ENCODE data around the gene METTL16. TPM values are rescaled to one million over a fixed set of nuclear protein-coding genes. Genes with fewer than 3 reads are reported as not detected.

Gene METTL16
- total RNA-seq, 4 donors from 2014 or later: 25.1 to 118 (median 49.3) TPM

DNA sequence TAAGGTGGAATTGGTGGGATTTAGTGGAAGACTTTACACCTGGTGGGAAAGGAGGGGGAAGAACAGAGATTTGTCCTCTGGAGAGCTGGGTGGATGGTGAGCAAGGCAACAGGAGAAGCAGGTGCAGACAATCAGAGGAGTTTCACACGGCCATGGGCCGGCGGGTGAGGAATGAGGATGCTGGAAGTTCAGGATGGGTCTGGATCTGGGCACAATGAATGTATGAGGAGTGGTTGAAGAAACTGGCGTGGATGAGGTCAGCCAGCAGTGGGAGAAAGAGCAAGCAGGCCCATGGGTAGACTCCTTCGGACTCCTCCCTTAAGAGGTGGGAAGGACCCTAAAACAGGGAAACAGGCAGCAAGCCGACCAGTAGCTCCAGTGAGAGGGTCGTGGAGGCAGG is 100.7 kb downstream of the METTL16 start:
- intact Hi-C loops (cut with DNase I; ENCODE audit: low total_unique reads): no loop called here
- Histone ChIP-seq H3K4me3 (no peak overlapping the region), H3K36me3 (no peaks in the 10 kb centered on the region), H3K9me3 (no peaks in the 10 kb centered on the region), H3K27me3 (no peaks in the 10 kb centered on the region), H3K4me1 (peaks cover 0 to 9% of the 10 kb centered on the region in 2 donors), H3K27ac (no peak overlapping the region)
- no peak for TF ChIP-seq POLR2A (IDR thresholded peaks at IDR 0.05)
- TF ChIP-seq, protein P1, sequence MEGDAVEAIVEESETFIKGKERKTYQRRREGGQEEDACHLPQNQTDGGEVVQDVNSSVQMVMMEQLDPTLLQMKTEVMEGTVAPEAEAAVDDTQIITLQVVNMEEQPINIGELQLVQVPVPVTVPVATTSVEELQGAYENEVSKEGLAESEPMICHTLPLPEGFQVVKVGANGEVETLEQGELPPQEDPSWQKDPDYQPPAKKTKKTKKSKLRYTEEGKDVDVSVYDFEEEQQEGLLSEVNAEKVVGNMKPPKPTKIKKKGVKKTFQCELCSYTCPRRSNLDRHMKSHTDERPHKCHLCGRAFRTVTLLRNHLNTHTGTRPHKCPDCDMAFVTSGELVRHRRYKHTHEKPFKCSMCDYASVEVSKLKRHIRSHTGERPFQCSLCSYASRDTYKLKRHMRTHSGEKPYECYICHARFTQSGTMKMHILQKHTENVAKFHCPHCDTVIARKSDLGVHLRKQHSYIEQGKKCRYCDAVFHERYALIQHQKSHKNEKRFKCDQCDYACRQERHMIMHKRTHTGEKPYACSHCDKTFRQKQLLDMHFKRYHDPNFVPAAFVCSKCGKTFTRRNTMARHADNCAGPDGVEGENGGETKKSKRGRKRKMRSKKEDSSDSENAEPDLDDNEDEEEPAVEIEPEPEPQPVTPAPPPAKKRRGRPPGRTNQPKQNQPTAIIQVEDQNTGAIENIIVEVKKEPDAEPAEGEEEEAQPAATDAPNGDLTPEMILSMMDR (IDR thresholded peaks at IDR 0.05): no peak
- no peak for DNase-seq

DNA sequence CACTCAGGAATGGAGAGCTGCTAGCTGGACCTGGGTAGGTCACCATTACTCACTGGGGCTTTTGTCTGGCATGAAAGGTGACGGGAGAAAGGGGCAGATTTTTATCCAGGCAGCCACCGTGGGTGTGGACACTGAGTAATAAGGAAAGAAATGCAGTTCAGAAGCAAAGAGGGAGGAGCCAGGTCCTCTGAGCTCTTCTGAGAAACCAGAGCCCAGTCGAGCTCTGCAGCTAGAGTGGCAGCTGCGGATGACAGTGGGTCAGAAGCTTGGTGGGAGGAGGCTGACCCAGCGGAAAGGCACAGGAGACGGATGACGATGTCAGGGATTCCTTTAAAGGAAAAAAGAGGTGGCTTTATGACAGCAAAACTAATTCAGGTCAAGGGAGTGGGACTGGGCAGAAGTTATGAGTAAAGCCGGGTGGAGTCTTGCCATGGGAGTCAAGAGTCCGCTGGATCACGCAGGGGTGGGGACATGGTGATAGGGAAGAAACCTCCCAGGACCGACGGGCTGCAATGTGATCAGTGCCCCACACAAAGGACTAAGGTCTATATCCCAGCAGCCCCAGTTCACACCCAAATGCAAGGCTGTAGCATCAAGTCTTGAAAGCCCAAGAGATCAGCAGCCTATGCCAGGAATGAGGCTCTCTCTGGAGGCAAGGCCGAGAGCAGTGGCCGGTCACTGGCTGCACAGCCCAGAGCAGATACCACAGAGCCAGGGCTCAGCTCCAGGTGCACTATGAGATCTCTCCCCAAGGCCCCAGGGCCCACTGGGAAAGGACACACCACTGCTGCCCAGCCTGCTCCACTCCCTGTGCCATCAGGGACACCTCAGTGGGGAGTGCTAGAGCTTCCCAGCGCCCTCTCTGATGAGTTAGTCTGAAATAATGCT is 104.5 kb downstream of the METTL16 start:
- DNase-seq: peak; percentile 75 to 78
- no peaks in the 10 kb centered on the region for H3K36me3 ChIP-seq
- peak in 1 of 2 donors; percentile 41 for TF ChIP-seq POLR2A (IDR thresholded peaks at IDR 0.05)
- TF ChIP-seq, protein P1 (IDR thresholded peaks at IDR 0.05): no peak
- H3K4me1 ChIP-seq: peaks cover 0 to 17% of the 10 kb centered on the region in 2 donors
- H3K4me3 ChIP-seq: no peak overlapping the region
- no peaks in the 10 kb centered on the region for H3K9me3 ChIP-seq
- peak overlapping the region; percentile 83 to 100 for H3K27ac ChIP-seq
- intact Hi-C loops (cut with DNase I; ENCODE audit: low total_unique reads): no loop called here
- no peaks in the 10 kb centered on the region for H3K27me3 ChIP-seq

DNA sequence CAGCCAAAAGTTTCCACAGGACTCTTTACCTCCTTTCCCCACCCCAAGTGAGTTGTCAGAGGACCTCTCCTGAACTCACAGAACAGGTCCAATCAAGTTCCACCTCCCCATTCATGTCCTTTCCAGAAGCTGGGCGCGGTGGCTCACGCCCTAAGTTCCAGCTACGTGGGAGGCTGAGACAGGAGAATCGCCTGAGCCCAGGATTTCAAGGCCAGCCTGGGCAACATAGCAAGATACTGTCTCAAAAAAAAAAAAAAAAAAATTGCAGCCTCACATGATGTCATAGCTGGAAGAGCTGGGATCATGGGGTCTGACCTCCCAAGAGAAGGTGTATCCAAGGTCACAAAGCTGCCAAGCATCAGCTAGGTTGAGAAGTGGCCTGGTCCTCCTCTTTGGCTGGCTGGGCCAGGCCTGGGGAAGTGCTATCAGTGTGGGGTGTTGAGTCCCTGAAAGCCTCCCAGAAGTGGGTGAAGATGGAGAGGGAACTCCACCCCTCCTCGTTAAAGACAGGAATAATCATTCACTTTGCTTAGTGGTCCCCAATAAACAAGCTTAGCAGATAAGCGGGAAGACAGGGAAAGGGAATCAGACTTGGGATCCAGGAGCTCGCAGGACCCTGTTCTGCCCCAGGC is 105.3 kb downstream of the METTL16 start:
- intact Hi-C loops (cut with DNase I; ENCODE audit: low total_unique reads): no loop called here
- peak overlapping the region; percentile 83 to 100 for H3K27ac ChIP-seq
- H3K4me1 ChIP-seq: peaks cover 0 to 18% of the 10 kb centered on the region in 2 donors
- no peaks in the 10 kb centered on the region for H3K36me3 ChIP-seq
- no peak for DNase-seq
- H3K27me3 ChIP-seq: no peaks in the 10 kb centered on the region
- no peaks in the 10 kb centered on the region for H3K9me3 ChIP-seq
- H3K4me3 ChIP-seq: no peak overlapping the region
- TF ChIP-seq POLR2A (IDR thresholded peaks at IDR 0.05): no peak
- TF ChIP-seq, protein P1 (IDR thresholded peaks at IDR 0.05): no peak

DNA sequence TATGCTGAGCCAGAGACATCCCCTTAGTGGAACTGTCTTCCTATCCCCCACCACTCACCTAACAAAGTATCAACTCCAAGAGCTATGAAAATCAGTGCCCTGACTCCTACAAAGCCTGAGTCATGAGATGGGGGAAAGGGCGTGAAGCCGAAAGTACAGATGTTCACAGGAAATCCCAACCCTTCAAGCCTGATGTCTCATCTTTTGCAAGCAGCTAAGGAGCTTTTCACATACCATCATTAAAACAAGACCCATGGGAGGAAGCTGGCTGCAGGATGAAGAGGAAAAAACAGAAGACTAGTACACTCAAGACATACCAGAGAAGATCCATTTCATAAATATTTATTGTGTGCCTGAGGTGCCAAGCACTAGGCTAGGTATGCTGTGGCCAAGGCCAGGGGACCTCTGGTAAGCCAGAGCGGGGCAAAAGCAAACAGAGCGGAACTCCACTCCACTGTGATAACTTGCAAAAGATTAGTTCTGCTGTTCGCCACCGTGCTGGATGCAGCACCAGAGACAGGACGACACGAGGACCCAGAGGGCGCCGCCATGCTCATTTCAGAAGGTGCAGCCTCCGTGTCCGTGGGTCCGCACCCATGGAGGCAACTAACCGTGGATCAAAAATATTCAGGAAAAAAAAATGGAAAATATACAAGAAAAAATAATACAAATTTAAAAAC is 106.3 kb downstream of the METTL16 start:
- no peaks in the 10 kb centered on the region for H3K36me3 ChIP-seq
- H3K4me3 ChIP-seq: no peak overlapping the region
- peak overlapping the region; percentile 83 to 100 for H3K27ac ChIP-seq
- no peaks in the 10 kb centered on the region for H3K9me3 ChIP-seq
- peaks cover 0 to 18% of the 10 kb centered on the region in 2 donors for H3K4me1 ChIP-seq
- intact Hi-C loops (cut with DNase I; ENCODE audit: low total_unique reads): no loop called here
- no peak for DNase-seq
- TF ChIP-seq, protein P1 (IDR thresholded peaks at IDR 0.05): no peak
- TF ChIP-seq POLR2A (IDR thresholded peaks at IDR 0.05): no peak
- no peaks in the 10 kb centered on the region for H3K27me3 ChIP-seq

Measured in uterus (tissue), 4 donors.